ENCODE data around the gene PPM1H. TPM values are rescaled to one million over a fixed set of nuclear protein-coding genes. Genes with fewer than 3 reads are reported as not detected.

PPM1H gene
- total and polyA plus RNA-seq, 10 of the 15 experiments (the other 5 are each of a cell fraction or from before 2014, with no cell fraction given): 0.11 to 0.83 (median 0.49) TPM

- no peak for TF ChIP-seq SMAD1 (IDR thresholded peaks at IDR 0.05; ENCODE audit: low read depth, partially characterized antibody)
- no peak for TF ChIP-seq ZBTB11 (CRISPR knock-in tag; IDR thresholded peaks at IDR 0.05)
- TF ChIP-seq FOXM1 (IDR thresholded peaks at IDR 0.05; ENCODE audit: low read depth, low read length): peak; percentile 75
- TF ChIP-seq NFYA (IDR thresholded peaks at IDR 0.05; ENCODE audit: borderline replicate concordance, low read depth, low read length): no peak
- TF ChIP-seq, protein P1, sequence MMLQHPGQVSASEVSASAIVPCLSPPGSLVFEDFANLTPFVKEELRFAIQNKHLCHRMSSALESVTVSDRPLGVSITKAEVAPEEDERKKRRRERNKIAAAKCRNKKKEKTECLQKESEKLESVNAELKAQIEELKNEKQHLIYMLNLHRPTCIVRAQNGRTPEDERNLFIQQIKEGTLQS (IDR thresholded peaks at IDR 0.05; ENCODE audit: borderline replicate concordance, extremely low read depth, low read depth, low read length): no peak
- TF ChIP-seq JUNB (IDR thresholded peaks at IDR 0.05): peak; percentile 80
- TF ChIP-seq ELK1 (IDR thresholded peaks at IDR 0.05; ENCODE audit: low read depth, low read length): no peak
- TF ChIP-seq TCF3 (IDR thresholded peaks at IDR 0.05; ENCODE audit: borderline replicate concordance, insufficient read depth, low read depth, low read length): no peak
- no peak for TF ChIP-seq TARDBP (IDR thresholded peaks at IDR 0.05; ENCODE audit: borderline replicate concordance)
- no peak for TF ChIP-seq NFXL1 (IDR thresholded peaks at IDR 0.05; ENCODE audit: borderline replicate concordance)
- TF ChIP-seq MEF2A (IDR thresholded peaks at IDR 0.05; ENCODE audit: insufficient read depth, low read depth, low read length): no peak
- TF ChIP-seq IRF5 (IDR thresholded peaks at IDR 0.05; ENCODE audit: borderline replicate concordance): no peak
- no peak for TF ChIP-seq HDAC6 (IDR thresholded peaks at IDR 0.05; ENCODE audit: unreplicated experiment)
- TF ChIP-seq, protein P2, sequence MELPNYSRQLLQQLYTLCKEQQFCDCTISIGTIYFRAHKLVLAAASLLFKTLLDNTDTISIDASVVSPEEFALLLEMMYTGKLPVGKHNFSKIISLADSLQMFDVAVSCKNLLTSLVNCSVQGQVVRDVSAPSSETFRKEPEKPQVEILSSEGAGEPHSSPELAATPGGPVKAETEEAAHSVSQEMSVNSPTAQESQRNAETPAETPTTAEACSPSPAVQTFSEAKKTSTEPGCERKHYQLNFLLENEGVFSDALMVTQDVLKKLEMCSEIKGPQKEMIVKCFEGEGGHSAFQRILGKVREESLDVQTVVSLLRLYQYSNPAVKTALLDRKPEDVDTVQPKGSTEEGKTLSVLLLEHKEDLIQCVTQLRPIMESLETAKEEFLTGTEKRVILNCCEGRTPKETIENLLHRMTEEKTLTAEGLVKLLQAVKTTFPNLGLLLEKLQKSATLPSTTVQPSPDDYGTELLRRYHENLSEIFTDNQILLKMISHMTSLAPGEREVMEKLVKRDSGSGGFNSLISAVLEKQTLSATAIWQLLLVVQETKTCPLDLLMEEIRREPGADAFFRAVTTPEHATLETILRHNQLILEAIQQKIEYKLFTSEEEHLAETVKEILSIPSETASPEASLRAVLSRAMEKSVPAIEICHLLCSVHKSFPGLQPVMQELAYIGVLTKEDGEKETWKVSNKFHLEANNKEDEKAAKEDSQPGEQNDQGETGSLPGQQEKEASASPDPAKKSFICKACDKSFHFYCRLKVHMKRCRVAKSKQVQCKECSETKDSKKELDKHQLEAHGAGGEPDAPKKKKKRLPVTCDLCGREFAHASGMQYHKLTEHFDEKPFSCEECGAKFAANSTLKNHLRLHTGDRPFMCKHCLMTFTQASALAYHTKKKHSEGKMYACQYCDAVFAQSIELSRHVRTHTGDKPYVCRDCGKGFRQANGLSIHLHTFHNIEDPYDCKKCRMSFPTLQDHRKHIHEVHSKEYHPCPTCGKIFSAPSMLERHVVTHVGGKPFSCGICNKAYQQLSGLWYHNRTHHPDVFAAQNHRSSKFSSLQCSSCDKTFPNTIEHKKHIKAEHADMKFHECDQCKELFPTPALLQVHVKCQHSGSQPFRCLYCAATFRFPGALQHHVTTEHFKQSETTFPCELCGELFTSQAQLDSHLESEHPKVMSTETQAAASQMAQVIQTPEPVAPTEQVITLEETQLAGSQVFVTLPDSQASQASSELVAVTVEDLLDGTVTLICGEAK (IDR thresholded peaks at IDR 0.05; ENCODE audit: borderline replicate concordance): no peak
- TF ChIP-seq CEBPB (IDR thresholded peaks at IDR 0.05; ENCODE audit: borderline replicate concordance in 1 of 2, low read depth in 2 of 2, low read length in 2 of 2): no peak
- TF ChIP-seq MTA2 (IDR thresholded peaks at IDR 0.05; ENCODE audit: low read depth): peak; percentile 28; the same call in 1 of the 2 replicates
- TF ChIP-seq ZNF274 (IDR thresholded peaks at IDR 0.05; ENCODE audit: insufficient read depth, insufficient read length): no peak
- TF ChIP-seq RUNX3 (IDR thresholded peaks at IDR 0.05; ENCODE audit: low read length): peak; percentile 67
- peak; percentile 66; the same call in 1 of the 2 replicates for TF ChIP-seq PML (IDR thresholded peaks at IDR 0.05; ENCODE audit: low read length)
- TF ChIP-seq ASH2L (IDR thresholded peaks at IDR 0.05; ENCODE audit: borderline replicate concordance, low read depth): 0 out of 2 replicates have a peak, but pooled peaks have one; percentile 47
Measured at GRCh38 chr12:62640910-62641448, 294.0 kb downstream of the PPM1H start (continued).

Data from GM12878 (cell line).